ENCODE measurements around the gene SPPL2C.

GRCh38 chr17:45883063-45883462 is 38.4 kb downstream of the SPPL2C start:
- TF ChIP-seq CTCF (conservative IDR thresholded peaks at IDR 0.05; ENCODE audit: low read depth, low read length) (no peak), EZH2 (IDR thresholded peaks at IDR 0.05; ENCODE audit: borderline replicate concordance, low read depth, low read length, poor library complexity, severe bottlenecking) (no peak)
